GM12878 (cell line): Measurements from ENCODE around the gene HYOU1. TPM values are rescaled to one million over a fixed set of nuclear protein-coding genes. Genes with fewer than 3 reads are reported as not detected.

Experiments used
- BACH1 ChIP-seq: fragments of 450-650 bp; IDR thresholded peaks from 2 replicates; pipeline ENCODE4 v1.6.1; 2017; ENCODE audit warnings: mild to moderate bottlenecking, borderline replicate concordance
- CREM ChIP-seq: IDR thresholded peaks from 2 replicates; pipeline ENCODE4 v1.6.1; 2014; ENCODE audit warnings: antibody characterized with exemption, low read depth
- EZH2 ChIP-seq: IDR thresholded peaks from 2 replicates; pipeline ENCODE4 v1.6.1; 2012; ENCODE audit warnings: low read depth, mild to moderate bottlenecking, control low read depth, inconsistent platforms, low read length, borderline replicate concordance; ENCODE audit not compliant: control insufficient read depth
- FOS ChIP-seq: IDR thresholded peaks from 3 replicates; pipeline ENCODE4 v1.6.1; 2011; ENCODE audit warnings: borderline replicate concordance; ENCODE audit not compliant: insufficient read length; ENCODE audit errors: extremely low read depth
- LARP7 ChIP-seq: fragments of 450-650 bp; IDR thresholded peaks from 2 replicates; pipeline ENCODE4 v1.6.1; 2017; ENCODE audit warnings: mild to moderate bottlenecking
- NR2F1 ChIP-seq: fragments of 450-650 bp; conservative IDR thresholded peaks from 2 replicates; pipeline ENCODE4 v1.6.1; 2017; ENCODE audit warnings: mild to moderate bottlenecking
- NRF1 ChIP-seq: conservative IDR thresholded peaks from 2 replicates; pipeline ENCODE4 v1.6.1; 2011; ENCODE audit warnings: mild to moderate bottlenecking, low read depth, low read length, improper control_type of control experiment
- POLR2A ChIP-seq: IDR thresholded peaks from 2 replicates; pipeline ENCODE4 v1.6.1; 2011; ENCODE audit warnings: low read depth, mild to moderate bottlenecking, low read length
- RELA ChIP-seq: fragments of 450-650 bp; IDR thresholded peaks from 2 replicates; pipeline ENCODE4 v1.8.0; 2014; ENCODE audit warnings: borderline replicate concordance; ENCODE audit not compliant: partially characterized antibody
- SMAD5 ChIP-seq: IDR thresholded peaks from 2 replicates; pipeline ENCODE4 v1.6.1; 2016; ENCODE audit warnings: antibody characterized with exemption, low read depth
- STAT1 ChIP-seq: fragments of 450-650 bp; conservative IDR thresholded peaks from 2 replicates; pipeline ENCODE4 v1.6.1; 2014; ENCODE audit warnings: antibody characterized with exemption, mild to moderate bottlenecking
- TBL1XR1 ChIP-seq: IDR thresholded peaks from 2 replicates; pipeline ENCODE4 v1.6.1; 2012; ENCODE audit warnings: low read depth, low read length, improper control_type of control experiment
- ZNF384 ChIP-seq: IDR thresholded peaks from 2 replicates; pipeline ENCODE4 v1.6.1; 2012; ENCODE audit warnings: low read depth, mild to moderate bottlenecking, low read length, improper control_type of control experiment, borderline replicate concordance
- polyA plus RNA-seq, 11 experiments: library from polyadenylated mRNA; depleted of rRNA in 4 of 11; unstranded in 6 of 11; stranded (reverse) in 5 of 11; fragments of >200 nt; fragmentation: Nextera tagmentation in 4 of 11; fragmentation: Illumina TruSeq in 1 of 11; extraction: Ambion mirVana in 4 of 11; extraction: Trizol in 1 of 11; gene quantifications; 1 replicate in 1 of 11; 2 replicates in 10 of 11; pipeline versions ENCODE4 v1.2.1 to v1.2.3, GENCODE V29; 2011 to 2016; ENCODE audit warnings: inconsistent platforms in 2 of 11, missing spikeins in 2 of 11, low read depth in 1 of 11
- total RNA-seq, 4 experiments: library from RNA; depleted of rRNA in 3 of 4; stranded (reverse); fragments of >200 nt in 3 of 4; fragmentation: Illumina TruSeq in 1 of 4; extraction: Trizol in 1 of 4; gene quantifications; 2 replicates each; pipeline versions ENCODE4 v1.2.1 to v1.2.3, GENCODE V29; 2013 to 2021
- TF ChIP-seq, protein P1 (sequence below): fragments of 450-650 bp; IDR thresholded peaks from 2 replicates; pipeline ENCODE4 v1.6.1; 2016; ENCODE audit warnings: mild to moderate bottlenecking
- TF ChIP-seq, protein P2 (sequence below): fragments of 450-650 bp; IDR thresholded peaks from 2 replicates; pipeline ENCODE4 v1.6.1; 2017; ENCODE audit warnings: mild to moderate bottlenecking, moderate library complexity
- TF ChIP-seq, protein P3 (sequence below): IDR thresholded peaks from 2 replicates; pipeline ENCODE4 v1.6.1; 2011; ENCODE audit warnings: mild to moderate bottlenecking, low read depth, low read length, moderate library complexity; ENCODE audit not compliant: insufficient replicate concordance
- TF ChIP-seq, protein P4 (sequence below): IDR thresholded peaks from 2 replicates; pipeline ENCODE4 v1.6.1; 2012; ENCODE audit warnings: low read length, inconsistent platforms
- TF ChIP-seq, protein P5 (sequence below): fragments of 450-650 bp; IDR thresholded peaks from 2 replicates; pipeline ENCODE4 v1.6.1; 2017; ENCODE audit warnings: mild to moderate bottlenecking, low read depth, inconsistent platforms; ENCODE audit not compliant: poor library complexity, severe bottlenecking
- TF ChIP-seq, protein P6 (sequence below): IDR thresholded peaks from 2 replicates; pipeline ENCODE4 v1.6.1; 2012; ENCODE audit warnings: low read depth, low read length, improper control_type of control experiment

HYOU1 gene
- total and polyA plus RNA-seq, 10 of the 15 experiments (the other 5 are each of a cell fraction or from before 2014, with no cell fraction given): 15.4 to 157 (median 109) TPM

DNA sequence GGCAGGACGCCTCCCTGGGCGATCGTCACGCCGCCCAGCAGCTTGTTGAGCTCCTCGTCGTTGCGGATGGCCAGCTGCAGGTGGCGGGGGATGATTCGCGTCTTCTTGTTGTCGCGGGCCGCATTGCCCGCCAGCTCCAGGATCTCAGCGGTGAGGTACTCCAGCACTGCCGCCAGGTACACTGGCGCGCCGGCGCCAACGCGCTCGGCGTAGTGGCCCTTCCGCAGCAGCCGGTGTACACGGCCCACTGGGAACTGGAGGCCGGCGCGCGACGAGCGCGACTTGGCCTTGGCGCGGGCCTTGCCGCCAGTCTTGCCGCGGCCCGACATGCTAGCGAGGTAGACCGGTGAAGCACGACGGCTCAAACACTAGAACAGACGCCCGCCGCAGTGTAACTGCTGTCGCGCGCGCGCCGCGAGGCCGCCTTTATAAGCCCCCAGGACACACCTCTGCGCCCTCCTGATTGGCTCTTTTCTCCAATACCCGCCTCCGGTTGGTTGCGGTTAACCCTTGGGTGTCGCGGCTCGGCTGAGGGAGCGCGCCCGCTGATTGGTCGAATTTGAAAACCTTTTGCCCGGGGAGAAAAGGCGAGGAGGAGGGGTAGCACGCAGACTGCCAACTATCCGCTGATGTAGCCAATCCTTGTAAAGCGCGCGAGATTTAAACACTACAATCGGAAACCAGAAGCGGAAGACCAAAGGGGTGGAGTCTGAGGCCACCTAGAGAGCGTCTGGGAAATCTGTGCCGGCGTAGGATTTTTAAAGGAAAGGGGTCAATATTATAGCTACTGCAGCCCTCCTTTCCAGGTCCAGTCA, 38.3 kb upstream of the HYOU1 start (continued):
- TF ChIP-seq LARP7 (peak; percentile 100), BACH1 (peak; percentile 97), STAT1 (peak; percentile 25; the same call in 1 of the 2 replicates), POLR2A (peak; percentile 100), NRF1 (0 out of 2 replicates have a peak, but pooled peaks have one; percentile 0), FOS (peak; percentile 52), CREM (peak; percentile 57; the same call in 1 of the 2 replicates), NR2F1 (0 out of 2 replicates have a peak, but pooled peaks have one; percentile 15), ZNF384 (no peak), SMAD5 (peak; percentile 99), EZH2 (no peak), TBL1XR1 (no peak; the same call in 1 of the 2 replicates), RELA (peak; percentile 62)
- TF ChIP-seq, protein P1, sequence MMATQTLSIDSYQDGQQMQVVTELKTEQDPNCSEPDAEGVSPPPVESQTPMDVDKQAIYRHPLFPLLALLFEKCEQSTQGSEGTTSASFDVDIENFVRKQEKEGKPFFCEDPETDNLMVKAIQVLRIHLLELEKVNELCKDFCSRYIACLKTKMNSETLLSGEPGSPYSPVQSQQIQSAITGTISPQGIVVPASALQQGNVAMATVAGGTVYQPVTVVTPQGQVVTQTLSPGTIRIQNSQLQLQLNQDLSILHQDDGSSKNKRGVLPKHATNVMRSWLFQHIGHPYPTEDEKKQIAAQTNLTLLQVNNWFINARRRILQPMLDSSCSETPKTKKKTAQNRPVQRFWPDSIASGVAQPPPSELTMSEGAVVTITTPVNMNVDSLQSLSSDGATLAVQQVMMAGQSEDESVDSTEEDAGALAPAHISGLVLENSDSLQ: peak; percentile 91
- TF ChIP-seq, protein P2, sequence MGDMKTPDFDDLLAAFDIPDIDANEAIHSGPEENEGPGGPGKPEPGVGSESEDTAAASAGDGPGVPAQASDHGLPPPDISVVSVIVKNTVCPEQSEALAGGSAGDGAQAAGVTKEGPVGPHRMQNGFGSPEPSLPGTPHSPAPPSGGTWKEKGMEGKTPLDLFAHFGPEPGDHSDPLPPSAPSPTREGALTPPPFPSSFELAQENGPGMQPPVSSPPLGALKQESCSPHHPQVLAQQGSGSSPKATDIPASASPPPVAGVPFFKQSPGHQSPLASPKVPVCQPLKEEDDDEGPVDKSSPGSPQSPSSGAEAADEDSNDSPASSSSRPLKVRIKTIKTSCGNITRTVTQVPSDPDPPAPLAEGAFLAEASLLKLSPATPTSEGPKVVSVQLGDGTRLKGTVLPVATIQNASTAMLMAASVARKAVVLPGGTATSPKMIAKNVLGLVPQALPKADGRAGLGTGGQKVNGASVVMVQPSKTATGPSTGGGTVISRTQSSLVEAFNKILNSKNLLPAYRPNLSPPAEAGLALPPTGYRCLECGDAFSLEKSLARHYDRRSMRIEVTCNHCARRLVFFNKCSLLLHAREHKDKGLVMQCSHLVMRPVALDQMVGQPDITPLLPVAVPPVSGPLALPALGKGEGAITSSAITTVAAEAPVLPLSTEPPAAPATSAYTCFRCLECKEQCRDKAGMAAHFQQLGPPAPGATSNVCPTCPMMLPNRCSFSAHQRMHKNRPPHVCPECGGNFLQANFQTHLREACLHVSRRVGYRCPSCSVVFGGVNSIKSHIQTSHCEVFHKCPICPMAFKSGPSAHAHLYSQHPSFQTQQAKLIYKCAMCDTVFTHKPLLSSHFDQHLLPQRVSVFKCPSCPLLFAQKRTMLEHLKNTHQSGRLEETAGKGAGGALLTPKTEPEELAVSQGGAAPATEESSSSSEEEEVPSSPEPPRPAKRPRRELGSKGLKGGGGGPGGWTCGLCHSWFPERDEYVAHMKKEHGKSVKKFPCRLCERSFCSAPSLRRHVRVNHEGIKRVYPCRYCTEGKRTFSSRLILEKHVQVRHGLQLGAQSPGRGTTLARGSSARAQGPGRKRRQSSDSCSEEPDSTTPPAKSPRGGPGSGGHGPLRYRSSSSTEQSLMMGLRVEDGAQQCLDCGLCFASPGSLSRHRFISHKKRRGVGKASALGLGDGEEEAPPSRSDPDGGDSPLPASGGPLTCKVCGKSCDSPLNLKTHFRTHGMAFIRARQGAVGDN: peak; percentile 87
- TF ChIP-seq, protein P3, sequence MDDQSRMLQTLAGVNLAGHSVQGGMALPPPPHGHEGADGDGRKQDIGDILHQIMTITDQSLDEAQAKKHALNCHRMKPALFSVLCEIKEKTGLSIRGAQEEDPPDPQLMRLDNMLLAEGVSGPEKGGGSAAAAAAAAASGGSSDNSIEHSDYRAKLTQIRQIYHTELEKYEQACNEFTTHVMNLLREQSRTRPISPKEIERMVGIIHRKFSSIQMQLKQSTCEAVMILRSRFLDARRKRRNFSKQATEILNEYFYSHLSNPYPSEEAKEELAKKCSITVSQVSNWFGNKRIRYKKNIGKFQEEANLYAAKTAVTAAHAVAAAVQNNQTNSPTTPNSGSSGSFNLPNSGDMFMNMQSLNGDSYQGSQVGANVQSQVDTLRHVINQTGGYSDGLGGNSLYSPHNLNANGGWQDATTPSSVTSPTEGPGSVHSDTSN: peak; percentile 30
- TF ChIP-seq, protein P4, sequence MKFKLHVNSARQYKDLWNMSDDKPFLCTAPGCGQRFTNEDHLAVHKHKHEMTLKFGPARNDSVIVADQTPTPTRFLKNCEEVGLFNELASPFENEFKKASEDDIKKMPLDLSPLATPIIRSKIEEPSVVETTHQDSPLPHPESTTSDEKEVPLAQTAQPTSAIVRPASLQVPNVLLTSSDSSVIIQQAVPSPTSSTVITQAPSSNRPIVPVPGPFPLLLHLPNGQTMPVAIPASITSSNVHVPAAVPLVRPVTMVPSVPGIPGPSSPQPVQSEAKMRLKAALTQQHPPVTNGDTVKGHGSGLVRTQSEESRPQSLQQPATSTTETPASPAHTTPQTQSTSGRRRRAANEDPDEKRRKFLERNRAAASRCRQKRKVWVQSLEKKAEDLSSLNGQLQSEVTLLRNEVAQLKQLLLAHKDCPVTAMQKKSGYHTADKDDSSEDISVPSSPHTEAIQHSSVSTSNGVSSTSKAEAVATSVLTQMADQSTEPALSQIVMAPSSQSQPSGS: no peak
- TF ChIP-seq, protein P5, sequence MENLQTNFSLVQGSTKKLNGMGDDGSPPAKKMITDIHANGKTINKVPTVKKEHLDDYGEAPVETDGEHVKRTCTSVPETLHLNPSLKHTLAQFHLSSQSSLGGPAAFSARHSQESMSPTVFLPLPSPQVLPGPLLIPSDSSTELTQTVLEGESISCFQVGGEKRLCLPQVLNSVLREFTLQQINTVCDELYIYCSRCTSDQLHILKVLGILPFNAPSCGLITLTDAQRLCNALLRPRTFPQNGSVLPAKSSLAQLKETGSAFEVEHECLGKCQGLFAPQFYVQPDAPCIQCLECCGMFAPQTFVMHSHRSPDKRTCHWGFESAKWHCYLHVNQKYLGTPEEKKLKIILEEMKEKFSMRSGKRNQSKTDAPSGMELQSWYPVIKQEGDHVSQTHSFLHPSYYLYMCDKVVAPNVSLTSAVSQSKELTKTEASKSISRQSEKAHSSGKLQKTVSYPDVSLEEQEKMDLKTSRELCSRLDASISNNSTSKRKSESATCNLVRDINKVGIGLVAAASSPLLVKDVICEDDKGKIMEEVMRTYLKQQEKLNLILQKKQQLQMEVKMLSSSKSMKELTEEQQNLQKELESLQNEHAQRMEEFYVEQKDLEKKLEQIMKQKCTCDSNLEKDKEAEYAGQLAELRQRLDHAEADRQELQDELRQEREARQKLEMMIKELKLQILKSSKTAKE: peak; percentile 71
- TF ChIP-seq, protein P6, sequence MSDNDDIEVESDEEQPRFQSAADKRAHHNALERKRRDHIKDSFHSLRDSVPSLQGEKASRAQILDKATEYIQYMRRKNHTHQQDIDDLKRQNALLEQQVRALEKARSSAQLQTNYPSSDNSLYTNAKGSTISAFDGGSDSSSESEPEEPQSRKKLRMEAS: 0 out of 2 replicates have a peak, but pooled peaks have one; percentile 26
